ENCODE measurements around the gene STIMATE.

The STIMATE gene

GRCh38 chr3:52811452-52812011, 85.8 kb downstream of the STIMATE start:
- TF ChIP-seq MYC (IDR thresholded peaks at IDR 0.05; ENCODE audit: low read depth, low read length), result no peak
- no peak for TF ChIP-seq POLR2A (IDR thresholded peaks at IDR 0.05; ENCODE audit: extremely low read depth, insufficient read length)
- TF ChIP-seq MAX (IDR thresholded peaks at IDR 0.05; ENCODE audit: low read depth, low read length), result no peak
- no peak for TF ChIP-seq CTCF (IDR thresholded peaks at IDR 0.05; ENCODE audit: low read depth, low read length)
- no peak for DNase-seq (ENCODE audit: low read depth)
- no peak overlapping the region for H3K4me3 ChIP-seq (ENCODE audit: low read depth, low read length)

- TF ChIP-seq MYC (IDR thresholded peaks at IDR 0.05; ENCODE audit: low read depth, low read length), result no peak
- TF ChIP-seq POLR2A (IDR thresholded peaks at IDR 0.05; ENCODE audit: extremely low read depth, insufficient read length), result no peak
- no peak for TF ChIP-seq CTCF (IDR thresholded peaks at IDR 0.05; ENCODE audit: low read depth, low read length)
- TF ChIP-seq MAX (IDR thresholded peaks at IDR 0.05; ENCODE audit: low read depth, low read length), result no peak
- H3K4me3 ChIP-seq (ENCODE audit: low read depth, low read length), result no peak overlapping the region
- no peak for DNase-seq (ENCODE audit: low read depth)
These were observed 86.4 kb downstream of the STIMATE start for GRCh38 chr3:52810923-52811322.

- TF ChIP-seq CTCF (IDR thresholded peaks at IDR 0.05; ENCODE audit: low read depth, low read length) (no peak), MYC (IDR thresholded peaks at IDR 0.05; ENCODE audit: low read depth, low read length) (no peak), MAX (IDR thresholded peaks at IDR 0.05; ENCODE audit: low read depth, low read length) (no peak), POLR2A (IDR thresholded peaks at IDR 0.05; ENCODE audit: extremely low read depth, insufficient read length) (no peak)
- no peak for DNase-seq (ENCODE audit: low read depth)
- no peak overlapping the region for H3K4me3 ChIP-seq (ENCODE audit: low read depth, low read length)
These were observed 87.5 kb downstream of the STIMATE start for GRCh38 chr3:52809662-52810377.

GRCh38 chr3:52809149-52809548, 88.2 kb downstream of the STIMATE start:
- TF ChIP-seq MAX (IDR thresholded peaks at IDR 0.05; ENCODE audit: low read depth, low read length) (no peak), CTCF (IDR thresholded peaks at IDR 0.05; ENCODE audit: low read depth, low read length) (no peak), POLR2A (IDR thresholded peaks at IDR 0.05; ENCODE audit: extremely low read depth, insufficient read length) (no peak), MYC (IDR thresholded peaks at IDR 0.05; ENCODE audit: low read depth, low read length) (no peak)
- no peak overlapping the region for H3K4me3 ChIP-seq (ENCODE audit: low read depth, low read length)
- DNase-seq (ENCODE audit: low read depth), result no peak

GRCh38 chr3:52805270-52806039, 91.9 kb downstream of the STIMATE start:
- DNase-seq (ENCODE audit: low read depth), result no peak

More at GRCh38 chr3:52805270-52806039, 91.9 kb downstream of the STIMATE start:
- TF ChIP-seq MYC (IDR thresholded peaks at IDR 0.05; ENCODE audit: low read depth, low read length), result no peak
- no peak for TF ChIP-seq MAX (IDR thresholded peaks at IDR 0.05; ENCODE audit: low read depth, low read length)
- TF ChIP-seq CTCF (IDR thresholded peaks at IDR 0.05; ENCODE audit: low read depth, low read length), result no peak
- no peak for TF ChIP-seq POLR2A (IDR thresholded peaks at IDR 0.05; ENCODE audit: extremely low read depth, insufficient read length)
- H3K4me3 ChIP-seq (ENCODE audit: low read depth, low read length), result no peak overlapping the region

All from NB4 (cell line).